ENCODE results near the gene GTF2F2. TPM values are rescaled to one million over a fixed set of nuclear protein-coding genes. Genes with fewer than 3 reads are reported as not detected.

GTF2F2 gene
- polyA plus RNA-seq, 1 experiment = 44.3 TPM

GRCh38 chr13:45168555-45168930, 48.2 kb downstream of the GTF2F2 start:
- POLR2A ChIA-PET = interaction anchor here (1.2 kb wide), 2 partner anchors 10 to 24 kb away, joined by 3 to 5 read pairs; no protein-coding TSS in a partner anchor
- H3K9me3 ChIP-seq (ENCODE audit: control insufficient read depth, insufficient read depth, low read length) = no peaks in the 10 kb centered on the region
- H3K4me3 ChIP-seq (ENCODE audit: low read depth, low read length) = no peak overlapping the region
- no peaks in the 10 kb centered on the region for H3K27me3 ChIP-seq (ENCODE audit: control insufficient read depth, insufficient read depth, low read length)
- H3K27ac ChIP-seq (ENCODE audit: low read depth, low read length) = no peak overlapping the region
- CTCF ChIA-PET = no interaction called here
- no peak for DNase-seq (ENCODE audit: low read depth, low spot score)
- TF ChIP-seq, protein P1, sequence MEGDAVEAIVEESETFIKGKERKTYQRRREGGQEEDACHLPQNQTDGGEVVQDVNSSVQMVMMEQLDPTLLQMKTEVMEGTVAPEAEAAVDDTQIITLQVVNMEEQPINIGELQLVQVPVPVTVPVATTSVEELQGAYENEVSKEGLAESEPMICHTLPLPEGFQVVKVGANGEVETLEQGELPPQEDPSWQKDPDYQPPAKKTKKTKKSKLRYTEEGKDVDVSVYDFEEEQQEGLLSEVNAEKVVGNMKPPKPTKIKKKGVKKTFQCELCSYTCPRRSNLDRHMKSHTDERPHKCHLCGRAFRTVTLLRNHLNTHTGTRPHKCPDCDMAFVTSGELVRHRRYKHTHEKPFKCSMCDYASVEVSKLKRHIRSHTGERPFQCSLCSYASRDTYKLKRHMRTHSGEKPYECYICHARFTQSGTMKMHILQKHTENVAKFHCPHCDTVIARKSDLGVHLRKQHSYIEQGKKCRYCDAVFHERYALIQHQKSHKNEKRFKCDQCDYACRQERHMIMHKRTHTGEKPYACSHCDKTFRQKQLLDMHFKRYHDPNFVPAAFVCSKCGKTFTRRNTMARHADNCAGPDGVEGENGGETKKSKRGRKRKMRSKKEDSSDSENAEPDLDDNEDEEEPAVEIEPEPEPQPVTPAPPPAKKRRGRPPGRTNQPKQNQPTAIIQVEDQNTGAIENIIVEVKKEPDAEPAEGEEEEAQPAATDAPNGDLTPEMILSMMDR (IDR thresholded peaks at IDR 0.05; ENCODE audit: low read depth, low read length) = no peak

- CTCF ChIA-PET = no interaction called here
- TF ChIP-seq, protein P1 (IDR thresholded peaks at IDR 0.05; ENCODE audit: low read depth, low read length) = no peak
- POLR2A ChIA-PET = no interaction called here
- DNase-seq (ENCODE audit: low read depth, low spot score) = no peak
- no peaks in the 10 kb centered on the region for H3K27me3 ChIP-seq (ENCODE audit: control insufficient read depth, insufficient read depth, low read length)
- H3K9me3 ChIP-seq (ENCODE audit: control insufficient read depth, insufficient read depth, low read length) = no peaks in the 10 kb centered on the region
- H3K4me3 ChIP-seq (ENCODE audit: low read depth, low read length) = no peak overlapping the region
- no peak overlapping the region for H3K27ac ChIP-seq (ENCODE audit: low read depth, low read length)
Observed at GRCh38 chr13:45174478-45174877, 54.2 kb downstream of the GTF2F2 start.

DNA sequence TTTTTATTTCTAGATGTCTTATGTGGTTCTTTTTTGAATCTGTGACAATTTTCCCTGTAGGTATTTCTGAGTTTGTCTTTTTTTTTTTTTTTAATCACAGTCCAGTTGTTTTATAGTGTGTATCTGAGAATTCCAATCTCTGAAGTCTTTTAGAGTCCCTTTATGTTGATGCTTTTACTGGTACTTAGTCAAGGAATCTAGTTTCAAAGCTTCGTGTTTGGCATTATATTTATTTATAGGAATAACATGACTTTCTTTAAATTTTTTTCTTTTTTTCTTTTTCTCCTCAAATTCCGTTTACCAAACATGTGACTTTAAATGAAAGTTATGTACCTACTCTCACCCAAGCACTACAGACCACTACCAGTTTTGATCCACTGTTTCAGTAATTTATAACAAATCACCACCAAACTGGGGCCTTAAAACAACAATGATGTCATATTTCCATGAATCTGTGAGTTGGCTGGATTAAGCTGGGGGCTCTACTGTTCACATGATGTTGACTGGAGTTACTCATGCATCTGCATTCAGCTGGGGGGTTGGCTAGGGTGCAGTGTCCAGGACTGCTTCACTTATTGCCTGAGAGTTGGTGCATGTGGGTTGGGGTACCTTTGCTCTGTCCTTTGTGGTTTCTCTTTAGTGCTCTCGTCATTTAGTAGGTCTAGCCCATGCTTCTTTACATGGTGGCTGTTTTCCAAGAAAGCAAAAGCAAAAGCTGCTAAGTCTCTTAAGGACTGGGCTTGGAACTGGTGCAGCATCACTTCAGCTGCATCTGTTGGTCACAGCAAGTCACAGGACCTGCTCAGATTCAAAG, 58.2 kb downstream of the GTF2F2 start:
- ChIA-PET CTCF (interaction anchor here (0.5 to 0.9 kb wide), 2 partner anchors 11 to 132 kb away, joined by 3 to 4 read pairs; no protein-coding TSS in a partner anchor), POLR2A (interaction anchor here (0.6 to 1.5 kb wide), 4 partner anchors 10 to 400 kb away, joined by 3 to 6 read pairs (median 4); no protein-coding TSS in a partner anchor)
- Histone ChIP-seq H3K9me3 (ENCODE audit: control insufficient read depth, insufficient read depth, low read length) (no peaks in the 10 kb centered on the region), H3K27ac (ENCODE audit: low read depth, low read length) (peak overlapping the region; percentile 82), H3K4me3 (ENCODE audit: low read depth, low read length) (peak overlapping the region; percentile 25), H3K27me3 (ENCODE audit: control insufficient read depth, insufficient read depth, low read length) (no peaks in the 10 kb centered on the region)
- DNase-seq (ENCODE audit: low read depth, low spot score) = peak; percentile 72
- TF ChIP-seq, protein P1 (IDR thresholded peaks at IDR 0.05; ENCODE audit: low read depth, low read length) = no peak

DNA sequence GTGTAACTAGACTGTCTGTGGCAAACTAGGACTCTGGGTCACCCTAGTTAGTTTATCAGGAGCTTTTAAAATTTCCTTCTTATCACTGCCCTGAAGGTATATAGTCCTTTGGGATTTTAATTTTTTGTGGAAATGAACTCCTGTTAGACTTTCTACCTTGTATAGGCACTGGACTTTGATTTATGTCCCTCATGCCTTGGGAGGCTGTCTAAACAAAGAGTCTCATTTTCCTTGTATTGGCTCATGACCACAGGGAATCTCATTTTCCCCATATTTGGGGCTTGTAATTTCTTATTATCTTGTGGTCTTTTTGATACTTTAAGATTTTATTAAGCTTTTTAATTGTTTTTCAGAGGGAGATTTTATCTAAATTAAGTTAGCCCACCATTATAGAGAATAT, 59.1 kb downstream of the GTF2F2 start:
- Histone ChIP-seq H3K9me3 (ENCODE audit: control insufficient read depth, insufficient read depth, low read length) (no peaks in the 10 kb centered on the region), H3K27ac (ENCODE audit: low read depth, low read length) (peak overlapping the region; percentile 82), H3K27me3 (ENCODE audit: control insufficient read depth, insufficient read depth, low read length) (no peaks in the 10 kb centered on the region), H3K4me3 (ENCODE audit: low read depth, low read length) (no peak overlapping the region)
- CTCF ChIA-PET = interaction anchor here (0.5 to 0.9 kb wide), 2 partner anchors 14 to 132 kb away, joined by 3 read pairs; no protein-coding TSS in a partner anchor
- no peak for DNase-seq (ENCODE audit: low read depth, low spot score)
- POLR2A ChIA-PET = interaction anchor here (0.6 to 1.5 kb wide), 4 partner anchors 11 to 401 kb away, joined by 3 to 6 read pairs (median 4); no protein-coding TSS in a partner anchor
- TF ChIP-seq, protein P1 (IDR thresholded peaks at IDR 0.05; ENCODE audit: low read depth, low read length) = no peak

- no peaks in the 10 kb centered on the region for H3K9me3 ChIP-seq (ENCODE audit: control insufficient read depth, insufficient read depth, low read length)
- TF ChIP-seq, protein P1 (IDR thresholded peaks at IDR 0.05; ENCODE audit: low read depth, low read length) = no peak
- H3K4me3 ChIP-seq (ENCODE audit: low read depth, low read length) = no peak overlapping the region
- no peak overlapping the region for H3K27ac ChIP-seq (ENCODE audit: low read depth, low read length)
- POLR2A ChIA-PET = no interaction called here
- no peaks in the 10 kb centered on the region for H3K27me3 ChIP-seq (ENCODE audit: control insufficient read depth, insufficient read depth, low read length)
- CTCF ChIA-PET = no interaction called here
- no peak for DNase-seq (ENCODE audit: low read depth, low spot score)
Observed at GRCh38 chr13:45180303-45180702, 60.0 kb downstream of the GTF2F2 start.
